ENCODE measurements around the gene GGA2.
A peak's percentile ranks its signal among the peaks of the same experiment; 100 is the strongest.
"Not testable (repeated sequence)": the region's sequence is repeated elsewhere in the genome, so short reads cannot be mapped to it uniquely, and the experiment has no call there.

The GGA2 gene

DNA sequence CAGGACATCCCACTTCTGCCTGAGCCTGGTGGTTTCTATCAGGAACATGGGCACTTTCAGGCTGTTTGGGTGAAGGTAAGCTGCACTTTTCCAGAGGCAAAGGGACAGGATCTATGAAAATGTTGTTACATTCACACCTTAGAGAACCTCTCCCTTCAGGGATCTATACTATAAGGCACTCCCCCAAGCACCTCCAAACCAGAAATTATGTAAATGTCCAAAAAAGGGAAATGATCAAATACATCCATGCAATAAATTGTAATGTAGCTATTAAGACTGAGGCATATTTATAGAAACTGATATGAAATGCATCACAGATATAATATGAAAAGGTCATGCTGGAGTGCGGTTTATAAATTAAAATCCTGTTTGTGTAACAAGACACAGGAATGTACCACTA is 34.0 kb downstream of the GGA2 start:
- DNase-seq (ENCODE audit: low read depth, low spot score), result no peak

DNA sequence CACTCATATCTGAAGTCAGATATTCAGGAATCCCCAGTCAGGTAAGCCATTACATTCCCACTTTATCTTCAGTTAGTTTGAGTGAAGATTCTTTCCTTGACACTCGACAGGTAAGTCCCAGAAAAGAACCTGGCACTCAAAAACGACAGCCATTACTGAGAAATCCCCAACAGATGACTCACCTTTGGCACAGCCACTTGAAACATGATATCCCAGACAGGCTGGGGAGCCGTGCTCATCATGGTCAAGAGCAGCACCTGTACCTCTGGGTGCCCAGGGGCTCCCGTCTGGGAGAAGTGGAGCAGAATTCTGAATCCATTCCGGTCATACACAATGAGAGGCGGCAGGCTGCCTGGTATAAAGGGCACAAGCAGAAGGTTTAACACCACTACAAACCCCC is 40.5 kb downstream of the GGA2 start:
- DNase-seq (ENCODE audit: low read depth, low spot score), result no peak

DNA sequence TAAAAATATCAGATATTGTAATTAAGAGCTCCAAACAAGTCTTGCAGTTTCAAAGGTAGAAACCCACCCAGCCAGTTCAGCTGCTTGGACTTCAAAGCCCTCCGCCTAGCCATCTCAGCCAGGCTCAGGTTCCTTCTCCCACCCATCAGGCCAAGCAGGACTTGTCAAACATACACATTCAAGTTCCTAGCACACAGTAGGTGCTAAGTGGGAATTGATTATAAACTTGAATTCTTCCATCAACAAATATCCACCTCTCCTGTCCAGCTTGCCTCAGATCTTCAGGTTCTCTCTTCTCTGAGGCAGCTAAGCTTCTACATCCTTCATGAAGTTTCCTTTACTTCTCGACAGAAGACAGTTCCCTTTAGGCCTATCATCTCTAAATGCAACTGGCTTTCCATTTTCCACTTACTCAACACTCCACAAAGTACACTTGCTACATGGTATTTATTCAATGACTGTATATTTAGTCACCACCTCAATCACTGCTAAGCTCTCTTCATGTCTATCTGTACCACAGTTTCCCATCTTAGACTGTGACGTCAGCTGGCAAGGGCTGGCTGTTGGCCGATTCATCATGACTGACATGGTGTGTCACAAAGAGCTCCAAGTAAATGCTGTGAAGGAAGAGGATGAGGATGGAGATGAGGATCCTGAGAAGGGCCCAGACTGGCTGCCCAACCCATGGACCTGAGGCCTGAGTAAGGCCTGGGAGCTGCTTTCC is 44.0 kb downstream of the GGA2 start:
- DNase-seq (ENCODE audit: low read depth, low spot score), result no peak

DNA sequence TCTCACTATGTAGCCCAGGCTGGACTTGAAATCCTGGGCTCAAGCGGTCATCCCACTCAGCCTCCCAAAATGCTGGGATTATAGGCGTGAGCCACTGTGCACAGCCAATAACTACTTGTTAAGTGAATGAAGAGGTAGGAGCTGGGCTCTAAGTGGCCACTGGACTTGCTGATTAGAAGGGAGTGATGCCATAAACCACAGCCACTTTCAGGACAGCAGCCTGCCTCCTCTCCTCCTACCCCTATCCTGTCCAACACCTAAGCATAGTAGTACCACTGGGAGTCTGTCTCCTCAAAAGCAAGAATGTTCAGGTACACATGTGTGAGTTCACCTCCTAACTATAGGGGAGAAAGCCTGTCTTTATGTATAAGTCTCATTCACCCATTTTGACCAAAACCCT is 45.1 kb downstream of the GGA2 start:
- no peak for DNase-seq (ENCODE audit: low read depth, low spot score)

DNA sequence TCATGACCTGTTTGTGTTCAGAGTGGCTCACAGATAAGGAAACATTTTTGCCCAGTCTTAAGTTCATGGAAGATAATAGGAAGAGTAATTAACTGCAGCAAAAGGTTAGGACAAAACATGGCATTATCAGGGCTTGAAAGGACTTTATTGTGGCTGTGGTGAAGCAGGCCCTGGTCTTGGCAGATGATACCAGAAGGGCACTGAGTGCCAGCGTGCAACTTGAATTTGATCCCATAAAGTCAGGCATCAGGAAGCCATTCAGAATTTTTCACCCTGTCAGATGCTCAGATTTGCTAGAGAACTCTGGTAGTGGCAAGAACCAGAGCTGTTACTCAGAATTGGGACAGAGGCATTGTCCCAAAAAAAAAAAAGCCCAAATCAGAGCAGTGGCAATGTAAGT is 46.1 kb downstream of the GGA2 start:
- DNase-seq (ENCODE audit: low read depth, low spot score), result no peak

DNA sequence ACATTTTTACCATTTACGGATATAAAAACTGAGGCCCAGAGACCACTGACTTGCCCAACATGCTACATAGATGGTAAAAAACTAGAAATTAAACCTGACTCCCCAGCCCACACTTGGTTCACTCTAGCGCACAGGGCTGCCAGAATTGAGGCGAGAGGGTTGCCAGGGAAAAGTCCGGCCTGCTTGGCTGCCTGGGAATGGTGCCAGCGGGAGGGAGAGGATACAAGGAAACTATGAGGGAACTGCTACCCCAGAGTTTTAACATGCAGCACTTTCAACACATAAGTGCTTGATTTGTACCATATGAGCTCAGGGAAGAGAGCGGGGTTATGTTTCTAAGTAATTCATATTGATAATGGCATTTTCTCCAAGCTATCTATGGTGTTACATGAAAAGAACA is 47.3 kb downstream of the GGA2 start:
- DNase-seq (ENCODE audit: low read depth, low spot score), result not testable (repeated sequence)

DNA sequence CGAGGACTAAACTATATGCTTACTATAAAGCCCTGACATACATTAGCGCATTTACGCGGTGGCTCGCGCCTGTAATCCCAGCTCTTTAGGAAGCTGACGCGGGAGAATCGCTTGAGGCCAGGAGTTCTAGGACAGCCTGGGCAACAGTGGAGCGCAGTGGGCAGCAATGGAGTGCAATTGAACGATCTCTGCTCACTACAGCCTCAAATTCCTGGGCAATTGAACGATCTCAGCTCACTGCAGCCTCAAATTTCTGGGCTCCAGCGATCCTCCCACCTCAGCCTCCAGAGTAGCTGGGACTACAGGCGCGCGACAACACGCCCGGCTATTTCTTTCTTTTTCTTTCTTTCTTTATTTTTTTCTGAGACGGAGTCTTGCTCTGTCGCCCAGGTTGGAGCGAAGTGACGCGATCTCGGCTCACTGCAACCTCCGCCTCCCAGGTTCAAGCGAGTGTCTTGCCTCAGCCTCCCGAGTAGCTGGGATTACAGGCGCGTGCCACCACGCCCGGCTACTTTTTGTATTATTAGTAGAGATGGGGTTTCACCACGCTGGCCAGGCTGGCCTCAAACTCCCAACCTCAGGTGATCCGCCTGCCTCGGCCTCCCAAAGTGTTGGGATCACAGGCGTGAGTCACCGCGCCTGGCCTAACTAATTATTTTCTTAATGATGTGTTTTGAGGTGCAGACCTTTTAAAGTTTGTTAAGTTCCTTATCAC is 56.8 kb downstream of the GGA2 start:
- DNase-seq (ENCODE audit: low read depth, low spot score), result no peak

DNA sequence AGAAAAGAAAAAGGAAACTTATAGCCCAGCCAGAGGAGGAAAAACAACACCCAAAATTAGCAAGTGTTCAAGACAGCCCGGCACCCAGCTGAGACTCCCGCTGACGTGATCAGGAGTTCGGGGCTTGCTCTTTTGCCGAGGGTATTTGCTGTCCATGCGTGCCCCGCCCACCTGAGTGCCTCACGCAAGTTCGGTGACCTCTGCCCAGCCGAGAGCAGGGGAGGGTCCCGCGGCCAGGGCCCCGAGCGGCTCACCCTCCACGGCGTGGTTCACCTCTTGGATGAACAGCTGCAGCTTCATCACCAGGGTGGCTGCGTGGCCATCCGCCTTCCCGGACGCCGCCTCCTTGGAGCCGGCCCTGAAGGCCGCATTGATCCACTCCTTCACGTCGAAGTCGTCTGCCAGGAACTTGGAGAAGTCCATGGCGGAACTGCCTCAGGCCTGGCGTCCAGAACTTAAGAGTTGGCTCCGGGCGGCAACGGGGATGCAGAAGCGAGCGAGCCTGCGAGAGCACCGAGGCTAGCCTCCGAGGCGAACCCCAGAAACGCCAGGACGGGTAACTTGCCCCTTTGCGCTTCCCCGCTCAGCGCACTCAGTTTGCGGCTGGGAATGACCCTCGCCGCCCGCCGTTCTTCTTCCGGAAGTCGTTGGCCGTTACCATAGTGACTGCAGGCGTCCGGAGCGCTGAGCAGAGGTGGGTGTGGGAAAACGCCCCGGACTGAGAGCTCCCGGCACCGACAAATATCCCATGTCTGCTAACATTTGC is 57.5 kb downstream of the GGA2 start, which contains the start of gene COG7:
Gene COG7 (minus strand): TSS at position 618 of the 766 bp plus-strand sequence. CDS start 195 bp downstream, at position 423.
- DNase-seq (ENCODE audit: low read depth, low spot score), result peak; percentile 69

DNA sequence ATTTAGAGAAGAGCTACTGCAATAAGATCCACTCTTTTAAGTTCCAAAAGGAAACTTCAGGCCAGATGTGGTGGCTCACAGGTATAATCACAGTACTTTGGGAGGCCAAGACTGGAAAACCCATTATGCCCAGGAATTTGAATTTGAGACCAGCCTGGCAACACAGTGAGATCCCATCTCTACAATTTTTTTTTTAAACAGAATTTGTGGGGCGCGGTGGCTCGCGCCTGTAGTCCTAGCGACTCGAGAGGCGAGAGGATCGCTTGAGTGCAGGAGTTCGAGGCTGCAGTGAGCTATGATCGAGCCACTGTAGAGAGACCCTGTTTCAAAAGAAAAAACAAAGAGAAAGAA is 58.1 kb downstream of the GGA2 start:
- no peak for DNase-seq (ENCODE audit: low read depth, low spot score)

DNA sequence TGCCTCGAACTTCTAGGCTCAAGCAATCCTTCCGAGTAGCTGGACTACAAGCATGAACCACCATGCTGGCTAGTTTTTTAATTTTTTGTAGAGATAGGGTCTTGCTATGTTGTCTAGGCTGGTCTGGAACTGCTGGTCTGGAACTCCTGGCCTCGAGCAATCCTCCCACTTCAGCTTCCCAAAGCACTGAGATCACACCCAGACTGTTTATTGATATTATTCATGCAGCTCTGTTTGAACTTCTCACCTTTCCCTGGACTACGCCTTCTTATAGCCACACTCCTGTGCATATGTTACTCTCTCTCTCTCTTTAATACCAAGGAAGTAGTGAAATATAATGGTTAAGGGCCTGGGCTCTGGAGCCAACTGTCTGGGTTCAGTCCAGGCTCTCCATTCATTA is 61.9 kb downstream of the GGA2 start:
- no peak for DNase-seq (ENCODE audit: low read depth, low spot score)

DNA sequence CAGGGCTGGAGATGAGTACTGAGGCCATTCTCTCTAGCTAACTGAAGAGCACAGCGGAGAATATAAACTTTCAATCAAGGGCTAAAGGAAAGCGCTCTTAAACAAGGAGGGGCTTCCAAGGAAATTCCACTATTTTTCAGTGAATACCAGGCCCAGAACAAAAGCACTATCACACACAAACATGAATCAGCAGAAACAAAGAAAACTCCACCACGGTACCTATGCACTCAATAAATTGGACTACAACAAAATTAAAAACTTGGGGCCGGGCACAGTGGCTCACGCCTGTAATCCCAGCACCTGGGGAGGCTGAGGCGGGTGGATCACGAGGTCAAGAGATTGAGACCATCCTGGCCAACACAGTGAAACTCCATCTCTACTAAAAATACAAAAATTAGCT is 72.8 kb downstream of the GGA2 start:
- DNase-seq (ENCODE audit: low read depth, low spot score), result not testable (repeated sequence)

DNA sequence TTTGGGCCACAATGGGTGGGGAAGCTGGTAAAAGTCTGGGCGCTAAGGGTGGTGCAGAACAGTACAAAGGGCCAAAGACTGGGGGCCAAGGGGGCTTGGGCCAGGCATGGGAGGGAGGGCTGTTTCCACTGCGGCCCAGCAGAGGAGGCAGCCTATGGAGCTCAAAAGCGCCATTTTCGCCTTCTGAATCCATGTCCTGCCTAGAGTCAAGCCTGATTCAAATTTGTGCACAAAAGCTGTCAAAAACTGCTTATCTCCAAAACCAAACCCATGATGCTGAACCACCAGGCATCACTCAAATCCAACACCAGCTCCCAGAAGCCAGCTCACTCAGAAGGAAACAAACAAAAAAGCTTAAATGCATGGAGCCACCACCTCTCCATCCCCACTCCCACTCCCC is 73.3 kb downstream of the GGA2 start:
- DNase-seq (ENCODE audit: low read depth, low spot score), result no peak

DNA sequence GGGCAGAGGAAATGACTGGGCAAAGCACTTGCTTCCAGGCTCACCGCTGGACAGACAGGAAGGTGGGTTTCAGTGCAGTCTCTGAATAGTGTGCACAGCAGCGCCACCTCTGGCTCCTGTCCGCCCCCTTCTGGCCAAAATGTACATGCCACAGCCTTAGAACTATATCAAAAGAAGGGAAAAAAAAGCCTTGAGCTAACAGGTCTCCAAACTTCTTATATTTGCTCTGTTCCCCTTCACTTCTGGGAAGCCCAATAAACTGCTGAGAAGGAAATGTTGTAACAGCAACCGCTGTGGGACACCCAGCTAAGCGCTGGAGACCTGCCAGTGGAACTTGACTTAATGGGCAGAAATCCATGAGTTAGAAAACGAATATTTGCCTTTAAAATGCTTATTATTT is 74.8 kb downstream of the GGA2 start:
- DNase-seq (ENCODE audit: low read depth, low spot score), result peak; percentile 30

DNA sequence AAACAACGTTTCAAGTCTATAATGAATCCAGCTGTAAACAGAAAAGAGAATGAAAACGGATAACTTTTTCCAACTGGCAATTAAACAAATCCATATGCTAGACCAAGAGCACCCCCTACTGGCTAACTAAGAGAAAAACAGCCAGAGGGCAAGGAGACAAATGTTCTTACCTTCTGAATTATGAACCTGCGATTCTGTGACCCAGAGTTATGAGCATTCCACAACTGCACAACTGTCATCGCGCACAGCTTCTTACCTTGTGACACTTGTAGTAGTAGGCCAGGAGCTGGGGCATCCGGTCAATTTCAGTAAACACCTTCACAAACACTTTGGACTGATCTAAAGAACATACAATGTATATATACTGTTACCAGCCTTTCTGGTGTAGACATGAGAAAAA is 75.9 kb downstream of the GGA2 start:
- no peak for DNase-seq (ENCODE audit: low read depth, low spot score)

DNA sequence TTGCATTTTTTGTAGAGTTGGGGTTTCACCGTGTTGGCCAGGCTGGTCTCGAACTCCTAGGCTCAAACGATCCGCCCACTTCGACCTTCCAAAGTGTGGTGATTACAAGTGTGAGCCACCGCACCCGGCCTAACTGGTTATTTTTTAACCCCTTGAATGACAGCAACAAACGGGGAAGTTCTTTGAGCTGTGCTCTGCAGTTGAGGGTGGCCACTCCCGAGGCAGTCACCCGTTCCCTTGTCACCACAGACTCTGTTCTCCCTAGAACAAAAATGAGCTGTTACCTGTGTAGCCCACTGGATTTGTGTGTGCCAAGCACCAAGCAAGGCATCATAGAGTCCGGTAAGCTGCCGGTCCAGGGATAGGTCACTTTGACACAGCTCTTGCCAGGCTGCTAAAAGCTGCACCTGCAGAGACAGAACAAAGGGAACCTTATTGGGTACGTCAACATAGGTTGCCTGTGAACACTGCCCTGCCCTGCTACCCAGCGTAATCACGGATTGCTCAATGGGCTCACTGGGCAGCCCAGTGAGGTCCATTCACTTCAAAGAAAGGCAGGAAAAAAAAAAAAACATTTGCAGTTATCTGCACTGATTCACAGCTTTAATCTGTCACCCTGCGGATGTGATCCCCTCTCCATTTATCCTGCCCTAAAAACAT is 76.9 kb downstream of the GGA2 start:
- DNase-seq (ENCODE audit: low read depth, low spot score), result no peak

DNA sequence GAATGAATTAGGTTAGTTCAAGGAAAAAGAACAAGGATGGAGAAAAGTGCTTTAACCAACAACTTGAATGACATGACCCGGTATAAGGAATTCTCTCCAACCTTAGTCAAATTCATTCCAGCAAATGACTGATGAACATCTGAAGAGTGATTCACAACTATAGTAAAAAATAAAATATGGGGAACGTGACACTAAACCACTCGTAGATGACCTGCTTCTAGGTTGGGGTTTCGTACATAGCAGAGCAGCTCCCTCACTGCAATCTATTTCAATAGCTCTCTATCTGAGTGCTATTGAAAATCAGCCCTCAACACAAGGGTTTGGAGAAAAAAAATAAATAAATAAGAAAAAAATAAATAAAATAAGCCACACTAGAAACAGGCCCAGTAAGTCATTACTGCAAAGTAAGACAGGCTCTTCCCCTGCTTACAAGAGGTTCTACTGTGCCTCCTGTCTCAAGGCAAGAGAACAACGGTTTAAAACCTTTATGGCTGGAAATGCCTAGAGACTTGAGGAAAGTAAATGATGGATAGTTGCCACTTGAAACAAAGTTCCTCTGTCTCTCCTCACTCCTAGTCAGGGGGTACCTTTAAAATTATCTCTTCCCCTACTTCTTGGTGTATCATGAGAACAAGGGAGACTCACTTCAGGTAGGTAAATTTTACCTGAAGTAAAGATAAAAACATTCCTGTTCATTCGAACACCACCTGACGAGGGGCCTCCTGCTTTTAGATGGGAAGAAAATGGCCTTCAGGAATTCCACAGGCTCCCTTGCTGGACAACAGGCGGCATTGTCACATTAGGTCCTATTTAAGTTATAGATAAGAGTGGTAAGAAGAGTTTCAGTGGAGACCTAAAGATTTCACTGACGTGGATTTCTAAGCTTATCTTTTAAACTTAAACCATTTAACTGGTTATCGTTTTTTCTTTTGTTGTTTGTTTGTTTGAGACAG is 77.8 kb downstream of the GGA2 start:
- DNase-seq (ENCODE audit: low read depth, low spot score), result no peak

DNA sequence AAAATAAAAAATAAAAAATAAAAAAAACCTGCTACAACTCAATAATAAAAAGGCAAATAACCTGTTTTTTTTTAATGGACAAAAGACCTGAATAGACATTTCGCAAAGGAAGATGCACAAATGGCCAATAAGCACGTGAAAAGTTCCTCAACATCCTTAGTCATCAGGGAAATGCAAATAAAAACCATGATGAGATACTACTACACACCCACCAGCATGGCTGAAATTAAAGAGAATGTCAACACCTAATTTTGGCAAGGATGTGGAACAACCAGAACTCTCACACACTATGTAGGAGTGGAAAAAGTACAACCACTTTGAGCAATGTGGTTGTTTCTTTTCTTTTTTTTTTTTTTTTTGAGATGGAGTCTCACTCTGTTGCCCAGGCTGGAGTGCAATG is 81.9 kb downstream of the GGA2 start:
- DNase-seq (ENCODE audit: low read depth, low spot score), result no peak

DNA sequence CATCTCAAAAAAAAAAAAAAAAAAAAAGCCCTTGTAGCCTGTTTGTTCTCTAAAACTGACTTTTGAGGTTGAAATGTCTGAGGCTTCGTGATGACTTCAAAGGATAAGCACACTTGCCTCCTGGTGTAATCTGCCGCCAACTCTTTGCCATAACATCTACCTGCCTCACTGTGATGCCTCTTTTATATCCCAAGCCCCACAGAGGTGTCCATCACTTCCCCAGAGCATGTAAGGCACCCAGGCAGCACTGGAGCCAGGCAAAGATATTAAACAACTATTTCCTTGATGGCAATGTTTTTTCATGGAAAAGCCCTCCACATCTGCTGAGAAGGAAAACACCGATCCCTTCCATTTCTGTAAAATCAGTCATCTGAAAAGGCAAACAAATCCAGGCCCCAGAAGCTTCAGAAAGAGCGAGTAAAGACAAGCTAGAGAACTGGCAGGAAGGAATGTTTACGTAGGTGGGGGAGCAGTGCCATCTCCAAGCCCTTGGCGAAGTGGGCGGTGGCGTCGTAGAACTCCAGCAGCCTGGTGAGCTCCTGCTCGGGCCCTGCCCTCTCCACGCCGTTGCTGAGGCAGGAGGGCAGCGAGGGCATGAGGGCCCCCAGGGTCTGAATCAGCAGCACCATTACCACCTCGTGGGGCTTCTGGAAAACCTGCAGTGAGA is 85.9 kb downstream of the GGA2 start:
- DNase-seq (ENCODE audit: low read depth, low spot score), result no peak

DNA sequence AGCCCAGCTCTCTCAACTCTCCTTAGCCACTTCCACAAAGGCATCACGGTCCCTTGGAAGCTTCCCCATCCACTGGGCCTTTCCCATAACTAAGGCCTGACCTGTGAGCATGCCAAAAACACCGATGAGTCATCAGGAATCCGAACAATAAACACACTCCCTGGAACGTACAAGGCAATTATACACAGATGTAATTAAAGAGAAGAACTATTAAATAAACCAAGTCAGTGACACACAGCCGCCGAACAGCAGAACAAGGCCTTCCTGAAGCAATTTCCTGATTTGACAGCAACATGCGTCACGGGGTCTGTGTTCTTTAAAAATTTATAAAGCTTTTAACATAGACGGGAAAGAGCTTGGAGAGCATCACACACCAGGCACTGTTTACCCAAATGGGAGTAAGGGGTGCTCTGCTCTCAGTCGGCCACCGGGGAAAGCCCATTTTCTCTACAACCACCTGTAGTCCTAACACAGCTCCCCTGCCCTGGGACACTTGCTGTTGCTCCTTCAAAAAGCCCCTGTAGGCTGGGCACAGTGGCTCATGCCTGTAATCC is 86.7 kb downstream of the GGA2 start:
- no peak for DNase-seq (ENCODE audit: low read depth, low spot score)

DNA sequence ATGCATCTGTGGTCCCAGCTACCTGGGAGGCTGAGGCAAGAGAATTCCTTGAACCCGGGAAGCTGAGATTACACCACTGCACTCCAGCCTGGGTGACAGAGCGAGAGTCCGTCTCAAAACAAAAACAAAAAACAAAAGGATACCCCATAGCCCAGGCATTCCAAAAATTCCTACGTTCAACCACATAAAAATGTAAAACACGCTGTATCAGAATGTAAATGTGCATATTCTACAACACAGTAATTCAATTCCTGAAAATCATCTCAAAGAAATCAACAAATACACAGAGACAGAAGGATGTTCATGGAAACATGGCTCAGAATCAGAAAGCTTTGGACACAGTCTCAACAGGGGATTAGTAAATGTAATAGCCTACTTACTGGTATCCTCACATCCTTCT is 90.3 kb downstream of the GGA2 start:
- DNase-seq (ENCODE audit: low read depth, low spot score), result no peak
